ENCODE data around the gene LRCH1.
A peak's percentile ranks its signal among the peaks of the same experiment; 100 is the strongest.

LRCH1 gene

GRCh38 chr13:46665633-46666482, 112.9 kb downstream of the LRCH1 start:
- DNase-seq (ENCODE audit: low spot score), result no peak

GRCh38 chr13:46666727-46667456, 113.9 kb downstream of the LRCH1 start:
- no peak for DNase-seq (ENCODE audit: low spot score)

GRCh38 chr13:46667687-46668281, 114.8 kb downstream of the LRCH1 start:
- no peak for DNase-seq (ENCODE audit: low spot score)

- peak; percentile 21 for DNase-seq (ENCODE audit: low spot score)
These were observed 115.3 kb downstream of the LRCH1 start for GRCh38 chr13:46668302-46668720.

GRCh38 chr13:46668931-46669525, 116.1 kb downstream of the LRCH1 start:
- no peak for DNase-seq (ENCODE audit: low spot score)

- no peak for DNase-seq (ENCODE audit: low spot score)
These were observed 119.5 kb downstream of the LRCH1 start for GRCh38 chr13:46672338-46673090.

GRCh38 chr13:46675016-46675415, 122.0 kb downstream of the LRCH1 start:
- DNase-seq (ENCODE audit: low spot score), result no peak

GRCh38 chr13:46676378-46676725, 123.4 kb downstream of the LRCH1 start:
- no peak for DNase-seq (ENCODE audit: low spot score)

- DNase-seq (ENCODE audit: low spot score), result no peak
These were observed 126.6 kb downstream of the LRCH1 start for GRCh38 chr13:46679369-46680120.

- no peak for DNase-seq (ENCODE audit: low spot score)
These were observed 129.0 kb downstream of the LRCH1 start for GRCh38 chr13:46682015-46682414.

GRCh38 chr13:46682707-46683106, 129.7 kb downstream of the LRCH1 start:
- DNase-seq (ENCODE audit: low spot score), result no peak

- DNase-seq (ENCODE audit: low spot score), result no peak
These were observed 130.8 kb downstream of the LRCH1 start for GRCh38 chr13:46683676-46684260.

- DNase-seq (ENCODE audit: low spot score), result no peak
These were observed 131.5 kb downstream of the LRCH1 start for GRCh38 chr13:46684287-46685001.

GRCh38 chr13:46685006-46685730, 132.2 kb downstream of the LRCH1 start:
- DNase-seq (ENCODE audit: low spot score), result no peak

GRCh38 chr13:46686171-46686570, 133.2 kb downstream of the LRCH1 start:
- DNase-seq (ENCODE audit: low spot score), result no peak

- DNase-seq (ENCODE audit: low spot score), result no peak
These were observed 134.8 kb downstream of the LRCH1 start for GRCh38 chr13:46687810-46688209.

- DNase-seq (ENCODE audit: low spot score), result no peak
These were observed 135.3 kb downstream of the LRCH1 start for GRCh38 chr13:46688306-46688705.

GRCh38 chr13:46698014-46698413, 145.0 kb downstream of the LRCH1 start:
- no peak for DNase-seq (ENCODE audit: low spot score)

- no peak for DNase-seq (ENCODE audit: low spot score)
These were observed 146.0 kb downstream of the LRCH1 start for GRCh38 chr13:46698910-46699460.

Data from putamen (tissue), 1 donor.